ENCODE data around the gene NCOA5.
A peak's percentile ranks its signal among the peaks of the same experiment; 100 is the strongest.

Gene NCOA5

GRCh38 chr20:46034039-46034438 lies 55.7 kb downstream of the NCOA5 start:
- DNase-seq, result no peak

- no peak for DNase-seq
These were observed 58.0 kb downstream of the NCOA5 start for GRCh38 chr20:46031701-46032254.

DNA sequence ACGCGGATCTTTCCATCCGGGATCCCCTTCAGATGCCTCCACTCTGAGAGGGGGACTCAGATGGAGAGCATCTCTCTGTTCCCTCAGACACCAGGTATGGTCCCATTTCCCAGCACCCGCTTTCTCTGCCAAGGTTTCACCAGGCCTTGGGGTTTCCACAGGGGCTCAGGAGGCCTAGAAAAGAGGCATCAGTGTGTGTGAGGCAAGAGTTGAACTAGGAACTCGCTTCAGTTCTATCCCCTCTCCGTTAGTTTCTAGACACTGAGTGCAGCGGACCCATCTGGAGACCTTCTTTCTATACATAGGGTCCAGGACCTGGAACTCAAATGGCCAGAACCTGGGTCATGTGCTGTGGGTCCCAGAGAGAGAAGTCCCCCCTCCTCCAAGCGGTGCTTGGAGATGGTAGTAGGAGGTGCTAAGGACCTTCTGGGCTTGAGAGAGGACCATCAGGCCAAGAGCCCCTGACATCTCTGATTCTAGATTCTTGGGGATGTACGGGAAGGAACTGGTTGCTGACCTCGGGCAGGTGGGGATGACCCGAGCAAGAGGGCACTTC lies 58.7 kb downstream of the NCOA5 start:
- no peak for DNase-seq

DNA sequence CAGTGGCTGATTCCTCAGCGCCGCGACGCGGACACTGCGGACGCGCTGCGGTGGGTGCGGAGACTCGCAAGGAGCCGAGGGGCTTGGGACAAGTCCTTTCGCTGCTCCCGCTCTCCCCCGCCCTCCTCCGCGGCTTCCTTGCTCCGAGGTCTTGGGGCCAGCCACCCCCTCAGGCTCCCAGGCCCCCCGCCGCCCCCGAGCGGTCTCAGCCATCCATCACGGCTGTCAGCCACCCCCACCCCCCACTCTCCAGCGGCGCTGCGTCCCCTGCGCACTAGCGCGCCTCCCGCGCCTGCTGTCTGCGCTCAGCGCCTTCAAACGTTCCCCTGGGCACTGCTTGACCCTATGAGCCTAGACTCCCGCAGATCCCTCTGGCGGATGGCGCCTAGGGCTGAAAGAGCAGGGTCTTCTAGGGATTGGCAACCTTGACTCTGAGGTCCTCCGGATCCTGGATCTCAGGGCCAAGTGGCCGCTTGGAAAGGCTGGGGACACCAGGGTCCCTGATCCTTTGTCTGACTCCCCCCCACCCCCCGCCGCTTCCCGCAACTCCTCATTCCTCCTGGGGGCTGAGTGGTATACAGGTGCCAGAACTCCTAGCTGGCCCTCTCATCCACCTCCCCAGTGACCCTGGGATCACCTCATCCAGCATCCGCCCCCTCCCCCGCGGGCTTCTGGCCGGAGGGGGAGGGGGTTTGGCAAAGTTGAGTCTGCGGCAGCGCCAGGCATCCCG lies 59.3 kb downstream of the NCOA5 start:
- DNase-seq, result no peak

GRCh38 chr20:46028772-46029371 lies 60.9 kb downstream of the NCOA5 start, which contains the start of gene SLC12A5:
Gene SLC12A5, plus strand, starts transcription at chr20:46029215. Its CDS starts 130 bp downstream, at chr20:46029345.
- no peak for DNase-seq

DNA sequence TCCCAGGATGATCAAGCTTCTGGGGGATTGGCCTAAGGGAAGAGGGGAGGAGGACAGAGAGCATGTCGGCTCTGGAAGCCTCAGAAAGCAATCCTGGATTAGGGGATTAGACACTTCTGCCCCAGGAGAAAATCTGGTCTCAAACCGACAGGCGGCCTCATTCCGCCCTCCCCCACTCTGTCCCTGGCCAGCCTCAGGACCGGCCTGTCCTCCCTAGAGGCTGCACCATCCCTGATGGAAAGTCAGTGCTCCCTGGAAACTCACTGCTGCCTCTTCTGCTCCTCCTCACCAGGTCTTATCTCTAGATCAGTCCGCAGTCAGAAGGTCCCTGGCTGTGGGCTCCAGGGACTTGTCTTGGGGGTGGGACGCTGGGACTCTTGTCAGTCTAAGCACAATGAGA lies 61.7 kb downstream of the NCOA5 start:
- no peak for DNase-seq

DNA sequence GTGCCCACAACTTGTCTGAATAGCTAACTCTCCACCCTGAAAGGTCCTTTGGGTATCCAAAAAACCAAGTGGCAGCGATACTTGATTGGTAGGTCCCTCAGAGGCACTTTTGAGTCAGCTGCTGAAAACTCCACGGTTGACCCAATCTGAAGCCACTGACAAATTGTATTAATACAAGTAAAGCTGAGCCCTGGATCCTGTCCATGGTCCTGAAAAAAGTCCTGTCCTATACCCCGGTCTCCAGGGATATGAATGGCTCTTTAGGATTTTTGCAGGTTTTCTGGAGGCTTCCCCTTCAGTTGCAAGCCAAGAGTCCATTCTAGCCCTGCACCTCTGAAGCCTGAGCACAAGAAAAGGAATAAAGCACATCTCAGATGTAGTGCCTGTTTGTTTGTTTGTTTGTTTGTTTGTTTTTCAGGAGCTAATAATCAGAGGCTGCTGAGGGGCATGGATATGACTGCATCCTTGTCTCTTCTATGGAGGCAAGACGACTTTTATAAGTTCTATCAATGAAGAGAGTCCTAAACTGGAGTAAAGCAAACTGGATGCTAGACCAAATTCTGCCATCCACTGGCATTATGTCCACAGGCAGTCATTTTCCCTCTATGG lies 62.4 kb downstream of the NCOA5 start:
- no peak for DNase-seq

DNA sequence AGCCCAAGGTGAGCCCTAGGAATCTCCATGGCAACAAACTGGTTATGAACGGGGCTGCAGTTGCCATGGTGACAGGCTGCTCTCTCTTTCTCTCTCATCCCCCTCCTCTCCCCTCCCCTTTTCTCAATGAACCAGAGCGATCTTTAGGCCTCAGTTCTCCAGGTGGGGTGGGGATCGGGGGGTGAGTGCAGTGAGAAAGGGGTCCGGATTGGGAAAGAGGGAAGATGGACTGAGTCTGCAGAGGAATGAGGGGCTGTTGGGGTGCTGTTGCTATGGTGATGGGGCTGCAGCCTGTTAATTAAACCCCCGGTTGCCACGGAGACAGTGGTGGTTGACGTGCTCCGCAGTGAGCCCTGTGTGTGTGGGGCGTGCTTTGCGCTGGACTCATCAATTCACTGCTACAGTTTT lies 64.4 kb downstream of the NCOA5 start:
- DNase-seq, result no peak

DNA sequence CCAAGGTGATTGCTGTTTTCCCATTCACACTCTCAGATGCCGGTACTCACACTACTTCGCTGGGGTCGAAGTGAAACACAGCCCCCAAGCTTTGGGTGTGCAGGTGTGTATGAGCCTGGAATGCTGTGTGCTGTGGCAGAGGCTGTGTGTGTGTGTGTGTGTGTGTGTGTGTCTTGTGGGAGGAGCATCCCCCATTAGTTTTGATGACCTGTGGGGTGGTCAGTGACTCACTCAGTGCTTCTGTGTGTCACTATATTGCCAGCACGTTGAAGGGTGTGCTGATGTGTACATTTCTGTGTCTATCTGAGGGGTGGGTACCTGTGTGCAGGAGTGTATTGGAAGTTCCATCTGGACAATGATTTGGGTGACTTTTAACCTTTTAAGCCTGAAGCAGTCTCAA lies 65.8 kb downstream of the NCOA5 start:
- no peak for DNase-seq

- DNase-seq, result no peak
These were observed 66.6 kb downstream of the NCOA5 start for GRCh38 chr20:46023148-46023484.

- DNase-seq, result peak; percentile 42 to 54
These were observed 67.2 kb downstream of the NCOA5 start for GRCh38 chr20:46022411-46023147.

GRCh38 chr20:46021361-46022359 lies 68.1 kb downstream of the NCOA5 start:
- peak in 1 of 2 donors; percentile 57 for DNase-seq

DNA sequence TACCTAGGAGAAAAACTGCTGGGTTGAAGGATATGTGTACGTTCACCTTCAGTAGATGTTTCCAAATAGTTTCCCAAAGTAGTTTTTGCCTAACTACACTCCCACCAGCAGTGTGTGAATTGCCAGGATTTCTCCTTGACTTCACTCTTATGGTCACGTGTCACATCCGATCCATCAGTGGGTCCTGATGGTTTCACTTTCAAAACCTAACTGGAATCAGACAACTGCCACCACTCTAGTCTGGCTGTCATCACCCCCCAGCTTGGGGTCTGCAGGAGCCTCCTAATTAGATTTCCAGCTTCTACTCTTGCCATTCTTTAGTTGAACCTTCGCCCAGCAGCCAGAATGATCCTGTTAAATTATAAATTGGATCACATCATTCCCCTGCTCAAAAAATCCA lies 69.2 kb downstream of the NCOA5 start:
- DNase-seq, result no peak

GRCh38 chr20:46018611-46019010 lies 71.2 kb downstream of the NCOA5 start:
- no peak for DNase-seq

GRCh38 chr20:46018112-46018511 lies 71.7 kb downstream of the NCOA5 start:
- no peak for DNase-seq

GRCh38 chr20:46017272-46017671 lies 72.5 kb downstream of the NCOA5 start:
- DNase-seq, result no peak

GRCh38 chr20:46014517-46015396 lies 75.0 kb downstream of the NCOA5 start:
- no peak for DNase-seq

DNA sequence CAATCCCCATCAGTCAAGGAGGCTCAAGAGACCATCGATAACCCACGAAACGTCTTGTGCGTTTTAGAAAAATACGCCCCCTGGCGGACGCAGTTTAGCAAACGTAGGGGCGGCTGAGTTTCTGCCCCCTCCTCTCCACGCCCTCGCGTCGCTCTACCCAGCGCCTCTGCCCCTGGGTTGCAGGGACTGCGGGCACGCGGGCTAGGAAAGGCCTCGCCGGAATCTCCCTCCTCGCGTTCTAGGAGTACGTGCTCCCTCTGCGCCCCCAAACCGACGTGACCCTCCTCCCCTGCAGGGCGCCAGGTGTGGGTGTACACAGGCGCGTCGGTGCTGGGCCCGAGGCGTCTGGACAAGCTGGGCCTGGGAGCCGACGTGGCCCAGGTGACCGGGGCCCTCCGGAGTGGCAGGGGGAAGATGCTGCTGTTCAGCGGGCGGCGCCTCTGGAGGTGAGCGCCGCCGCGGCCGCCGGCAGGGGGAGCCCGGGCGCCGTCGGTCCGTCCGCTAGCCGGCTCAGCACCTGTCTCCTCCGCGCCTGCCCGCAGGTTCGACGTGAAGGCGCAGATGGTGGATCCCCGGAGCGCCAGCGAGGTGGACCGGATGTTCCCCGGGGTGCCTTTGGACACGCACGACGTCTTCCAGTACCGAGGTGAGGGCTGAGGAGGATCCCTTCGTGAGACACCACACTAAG lies 75.8 kb downstream of the NCOA5 start:
- no peak for DNase-seq

DNA sequence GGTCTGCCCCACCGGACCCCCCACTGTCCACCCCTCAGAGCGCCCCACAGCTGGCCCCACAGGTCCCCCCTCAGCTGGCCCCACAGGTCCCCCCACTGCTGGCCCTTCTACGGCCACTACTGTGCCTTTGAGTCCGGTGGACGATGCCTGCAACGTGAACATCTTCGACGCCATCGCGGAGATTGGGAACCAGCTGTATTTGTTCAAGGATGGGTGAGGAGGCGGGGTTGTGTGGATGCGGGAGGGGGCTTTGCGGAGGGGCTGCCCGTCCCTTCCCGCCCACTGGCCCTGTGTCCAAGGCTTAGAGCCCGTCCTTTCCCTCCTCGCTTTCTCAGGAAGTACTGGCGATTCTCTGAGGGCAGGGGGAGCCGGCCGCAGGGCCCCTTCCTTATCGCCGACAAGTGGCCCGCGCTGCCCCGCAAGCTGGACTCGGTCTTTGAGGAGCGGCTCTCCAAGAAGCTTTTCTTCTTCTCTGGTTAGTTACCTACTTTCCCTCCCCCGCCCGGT lies 76.4 kb downstream of the NCOA5 start:
- no peak for DNase-seq

DNA sequence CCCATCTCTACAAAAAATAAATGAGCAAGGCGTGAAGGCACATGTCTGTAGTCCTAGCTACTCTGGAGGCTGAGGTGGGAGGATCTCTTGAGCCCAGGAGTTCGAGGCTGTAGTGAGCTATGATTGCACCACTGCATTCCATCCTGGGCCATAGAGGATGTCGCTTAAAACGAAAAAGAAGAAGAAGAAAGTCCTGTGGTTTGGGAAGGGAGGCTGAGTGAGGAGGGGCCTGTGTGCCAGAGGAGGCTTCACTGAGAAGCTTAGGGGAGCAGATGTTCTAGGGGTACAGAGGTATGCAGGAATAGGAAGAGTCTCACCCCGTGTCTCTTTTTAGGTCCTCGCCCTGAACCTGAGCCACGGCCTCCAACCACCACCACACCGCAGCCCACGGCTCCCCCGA lies 76.8 kb downstream of the NCOA5 start:
- no peak for DNase-seq
